Astrocyte of the spinal cord (primary cell): ENCODE data around the gene CNTF.

ENCODE experiments used
- DNase-seq: peaks from one replicate; pipeline ENCODE4 v3.0.0; 2011; ENCODE audit warnings: low read depth, low spot score
- H3K4me3 ChIP-seq: 2 replicates; pipeline ENCODE4 v1.5.1; 2011; ENCODE audit warnings: low read depth, mild to moderate bottlenecking, low read length, moderate library complexity
- in situ Hi-C: cut with HindIII; loops from 2 replicates; pipeline ENCODE4 v1.10.0; 2017; ENCODE audit warnings: low sequenced_read_pairs
- TF ChIP-seq, protein P1 (sequence below): IDR thresholded peaks from 2 replicates; pipeline ENCODE4 v1.5.1; 2012; ENCODE audit warnings: low read depth, mild to moderate bottlenecking, low read length, inconsistent platforms

The CNTF gene

DNA sequence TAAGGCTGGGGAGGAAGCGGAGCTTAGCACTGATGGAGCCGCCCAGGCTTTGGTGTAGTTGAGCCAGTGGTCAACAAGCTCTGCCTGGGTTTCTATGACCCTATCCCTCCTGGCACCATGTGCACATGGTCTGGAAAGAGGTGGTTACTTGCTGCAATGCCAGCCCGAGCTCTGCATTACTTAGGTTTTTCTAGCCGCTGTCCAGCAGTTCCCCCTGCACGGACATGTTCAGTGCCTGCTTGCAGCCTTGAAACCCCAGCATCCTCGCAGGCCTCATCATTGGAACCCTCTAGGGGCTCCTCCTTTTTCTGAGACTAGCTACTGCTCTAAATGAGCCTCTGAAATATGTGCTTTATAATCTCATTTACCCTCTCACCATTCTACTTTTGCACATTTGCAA is 16.6 kb downstream of the CNTF start:
- in situ Hi-C loops: no loop called here
- H3K4me3 ChIP-seq: no peak overlapping the region
- DNase-seq: no peak
- TF ChIP-seq, protein P1, sequence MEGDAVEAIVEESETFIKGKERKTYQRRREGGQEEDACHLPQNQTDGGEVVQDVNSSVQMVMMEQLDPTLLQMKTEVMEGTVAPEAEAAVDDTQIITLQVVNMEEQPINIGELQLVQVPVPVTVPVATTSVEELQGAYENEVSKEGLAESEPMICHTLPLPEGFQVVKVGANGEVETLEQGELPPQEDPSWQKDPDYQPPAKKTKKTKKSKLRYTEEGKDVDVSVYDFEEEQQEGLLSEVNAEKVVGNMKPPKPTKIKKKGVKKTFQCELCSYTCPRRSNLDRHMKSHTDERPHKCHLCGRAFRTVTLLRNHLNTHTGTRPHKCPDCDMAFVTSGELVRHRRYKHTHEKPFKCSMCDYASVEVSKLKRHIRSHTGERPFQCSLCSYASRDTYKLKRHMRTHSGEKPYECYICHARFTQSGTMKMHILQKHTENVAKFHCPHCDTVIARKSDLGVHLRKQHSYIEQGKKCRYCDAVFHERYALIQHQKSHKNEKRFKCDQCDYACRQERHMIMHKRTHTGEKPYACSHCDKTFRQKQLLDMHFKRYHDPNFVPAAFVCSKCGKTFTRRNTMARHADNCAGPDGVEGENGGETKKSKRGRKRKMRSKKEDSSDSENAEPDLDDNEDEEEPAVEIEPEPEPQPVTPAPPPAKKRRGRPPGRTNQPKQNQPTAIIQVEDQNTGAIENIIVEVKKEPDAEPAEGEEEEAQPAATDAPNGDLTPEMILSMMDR: no peak

DNA sequence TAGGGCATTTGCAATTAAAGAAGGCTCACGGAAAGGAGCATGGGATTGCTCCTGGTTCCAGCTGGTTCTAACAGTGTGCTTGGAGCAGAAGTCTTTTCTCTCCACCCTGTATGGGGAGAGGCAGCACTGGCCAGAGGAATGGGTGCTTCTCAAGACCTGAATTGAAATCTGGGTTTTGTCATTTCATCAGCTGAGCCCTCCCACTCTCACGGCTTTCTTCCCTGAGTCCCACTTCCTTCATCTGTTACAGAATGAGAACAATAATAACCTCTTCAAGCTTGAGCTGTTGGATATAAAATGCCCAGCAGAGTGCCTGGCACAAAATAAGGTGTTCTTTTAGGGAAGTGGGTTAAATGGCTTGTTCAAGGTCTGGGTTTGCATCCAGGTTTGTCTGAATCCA is 17.2 kb downstream of the CNTF start:
- in situ Hi-C loops: no loop called here
- TF ChIP-seq, protein P1: no peak
- H3K4me3 ChIP-seq: no peak overlapping the region
- no peak for DNase-seq

DNA sequence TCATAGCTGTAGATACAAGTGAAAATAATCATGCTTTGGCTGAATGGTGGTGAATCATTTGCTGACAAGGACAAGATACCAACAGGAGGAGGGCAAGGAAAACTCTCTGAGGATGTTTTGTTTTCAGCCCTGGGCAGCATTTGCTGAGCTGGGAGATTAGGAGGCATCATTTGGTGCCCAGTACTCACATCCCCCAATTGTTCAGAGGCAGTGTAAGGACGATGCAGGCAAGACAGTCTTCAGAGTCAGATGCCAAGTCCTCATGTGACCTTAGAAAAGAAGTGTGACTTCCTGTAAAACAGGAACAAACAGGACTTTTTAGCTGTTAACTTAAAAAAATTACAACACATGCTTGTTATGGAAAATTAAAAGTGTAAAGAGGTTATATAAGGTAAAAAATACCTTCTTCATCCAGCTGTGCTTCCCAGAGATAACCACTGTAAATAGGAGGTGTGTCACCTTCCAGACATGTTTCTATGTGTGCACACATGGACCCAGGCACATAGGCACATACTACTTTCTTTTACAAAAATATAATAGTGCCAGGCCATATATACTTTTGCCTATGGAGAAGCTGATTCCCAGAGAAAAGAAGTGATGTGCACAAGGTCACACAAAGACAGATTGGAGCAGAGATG is 18.0 kb downstream of the CNTF start:
- H3K4me3 ChIP-seq: no peak overlapping the region
- no peak for DNase-seq
- TF ChIP-seq, protein P1: no peak
- in situ Hi-C loops: no loop called here

DNA sequence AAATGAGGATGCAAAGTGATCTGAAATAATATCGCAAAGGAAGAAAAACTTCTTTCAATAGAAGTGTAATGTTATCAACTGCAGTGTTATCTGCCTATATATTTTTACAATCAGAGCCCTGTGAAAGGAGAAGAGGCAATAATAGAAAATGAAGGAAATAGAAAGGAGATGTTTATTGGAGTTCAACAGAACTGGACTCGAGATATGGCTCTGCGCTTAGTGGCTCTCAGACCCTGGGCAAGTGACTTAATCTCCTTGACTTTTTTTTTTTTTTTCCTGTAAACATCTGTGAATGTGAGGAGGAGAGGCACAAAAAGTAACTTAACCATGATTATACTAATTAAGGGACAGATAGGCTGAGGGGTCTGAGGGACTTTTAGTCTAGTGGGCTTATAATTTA is 18.9 kb downstream of the CNTF start:
- TF ChIP-seq, protein P1: no peak
- in situ Hi-C loops: no loop called here
- no peak overlapping the region for H3K4me3 ChIP-seq
- no peak for DNase-seq

DNA sequence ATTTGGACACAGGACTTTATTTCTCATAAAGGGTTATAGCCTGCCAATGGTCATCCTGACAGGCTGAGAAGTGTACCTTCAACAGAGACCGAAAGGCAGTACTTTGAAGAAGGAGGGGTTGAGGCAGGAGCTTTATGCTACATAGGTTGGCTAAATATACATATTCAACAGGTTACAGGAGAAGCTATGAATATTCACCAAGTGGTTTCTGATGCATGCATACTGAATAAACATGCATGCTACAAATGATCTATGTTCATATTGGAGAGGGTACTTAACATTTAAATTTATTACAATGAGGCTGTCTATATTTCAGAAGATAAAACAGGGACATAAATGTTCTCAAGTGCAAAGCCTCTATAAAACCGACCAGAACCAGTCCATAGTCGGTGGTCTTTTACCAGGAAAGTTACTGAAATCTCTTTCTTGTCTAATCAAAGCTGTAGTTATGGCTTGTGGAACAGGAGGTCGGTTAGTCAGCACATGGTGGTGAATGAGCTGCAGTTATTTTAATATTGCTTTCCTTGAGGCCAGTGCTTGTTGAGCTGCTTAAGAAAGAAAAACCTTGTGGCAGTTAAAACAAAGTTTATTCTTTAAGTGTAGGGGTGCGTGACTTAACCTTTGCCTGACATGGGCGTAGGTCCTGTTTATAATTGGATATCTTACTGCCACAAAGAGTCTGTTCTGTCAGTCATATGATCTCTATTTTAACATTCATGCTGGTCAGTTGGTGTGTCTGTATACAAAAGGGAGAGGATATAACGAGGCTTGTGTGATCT is 19.5 kb downstream of the CNTF start:
- in situ Hi-C loops: no loop called here
- TF ChIP-seq, protein P1: no peak

DNA sequence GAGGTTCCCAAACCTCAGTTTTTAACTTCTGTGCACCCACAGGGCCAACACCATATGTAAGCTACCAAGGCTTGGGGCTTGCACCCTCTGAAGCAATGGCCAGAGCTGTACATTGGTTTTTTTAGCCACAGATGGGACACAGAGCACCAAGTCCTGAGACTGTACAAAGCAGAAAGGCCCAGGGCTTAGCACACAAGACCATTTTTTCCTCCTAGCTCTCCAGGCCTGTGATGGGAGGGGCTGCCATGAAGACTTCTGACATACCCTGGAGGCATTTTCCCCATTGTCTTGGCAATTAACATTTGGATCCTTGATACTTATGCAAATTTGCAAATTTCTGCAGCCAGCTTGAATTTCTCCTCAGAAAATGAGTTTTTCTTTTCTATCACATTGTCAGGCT is 23.4 kb downstream of the CNTF start:
- TF ChIP-seq, protein P1: no peak
- H3K4me3 ChIP-seq: no peak overlapping the region
- in situ Hi-C loops: no loop called here
- no peak for DNase-seq

More for the DNA sequence above, 19.5 kb downstream of the CNTF start:
- no peak overlapping the region for H3K4me3 ChIP-seq
- DNase-seq: no peak
